BE2C (cell line): ENCODE data around the gene INSRR.

Experiments used
- DNase-seq: peaks from one replicate; pipeline ENCODE4 v3.0.0-alpha.2; 2020
- H3K27me3 ChIP-seq: fragments of 250-450 bp; sonication (Bioruptor Pico); 2 replicates; pipeline ENCODE4 v1.5.1; 2020; ENCODE audit warnings: mild to moderate bottlenecking
- H3K36me3 ChIP-seq: fragments of 250-450 bp; sonication (Bioruptor Pico); 2 replicates; pipeline ENCODE4 v1.5.1; 2020; ENCODE audit warnings: mild to moderate bottlenecking
- H3K4me1 ChIP-seq: fragments of 250-450 bp; sonication (Bioruptor Pico); 2 replicates; pipeline ENCODE4 v1.5.1; 2020
- H3K4me3 ChIP-seq: 2 replicates; pipeline ENCODE4 v1.5.1; 2011; ENCODE audit warnings: low read depth, low read length
- H3K9me3 ChIP-seq: fragments of 250-450 bp; sonication (Bioruptor Pico); 2 replicates; pipeline ENCODE4 v1.5.1; 2020
- CTCF ChIP-seq: IDR thresholded peaks from 2 replicates; pipeline ENCODE4 v1.5.1; 2012; ENCODE audit warnings: mild to moderate bottlenecking, low read depth, low read length

Gene INSRR

GRCh38 chr1:156874572-156875340 is 15.8 kb upstream of the INSRR start:
- H3K36me3 ChIP-seq: peaks cover 6% of the 10 kb centered on the region
- peak overlapping the region; percentile 31 for H3K4me3 ChIP-seq
- no peak for TF ChIP-seq CTCF
- DNase-seq: peak; percentile 67
- no peaks in the 10 kb centered on the region for H3K27me3 ChIP-seq
- H3K4me1 ChIP-seq: peaks cover 25% of the 10 kb centered on the region
- no peaks in the 10 kb centered on the region for H3K9me3 ChIP-seq

GRCh38 chr1:156874142-156874541 is 15.2 kb upstream of the INSRR start:
- Histone ChIP-seq H3K9me3 (no peaks in the 10 kb centered on the region), H3K27me3 (no peaks in the 10 kb centered on the region), H3K4me3 (no peak overlapping the region), H3K36me3 (peaks cover 6% of the 10 kb centered on the region), H3K4me1 (peaks cover 25% of the 10 kb centered on the region)
- TF ChIP-seq CTCF: no peak
- DNase-seq: no peak

GRCh38 chr1:156873659-156874058 is 14.7 kb upstream of the INSRR start:
- Histone ChIP-seq H3K27me3 (no peaks in the 10 kb centered on the region), H3K4me1 (peaks cover 25% of the 10 kb centered on the region)
- DNase-seq: no peak

GRCh38 chr1:156869455-156869854 is 10.5 kb upstream of the INSRR start:
- Histone ChIP-seq H3K4me1 (peaks cover 4% of the 10 kb centered on the region), H3K27me3 (no peaks in the 10 kb centered on the region), H3K4me3 (no peak overlapping the region), H3K9me3 (no peaks in the 10 kb centered on the region), H3K36me3 (no peaks in the 10 kb centered on the region)
- DNase-seq: no peak
- TF ChIP-seq CTCF: no peak

More at GRCh38 chr1:156873659-156874058, 14.7 kb upstream of the INSRR start:
- peaks cover 6% of the 10 kb centered on the region for H3K36me3 ChIP-seq
- TF ChIP-seq CTCF: no peak
- no peak overlapping the region for H3K4me3 ChIP-seq
- no peaks in the 10 kb centered on the region for H3K9me3 ChIP-seq

- TF ChIP-seq CTCF: no peak
- H3K4me1 ChIP-seq: peaks cover 6% of the 10 kb centered on the region
- no peaks in the 10 kb centered on the region for H3K27me3 ChIP-seq
- no peaks in the 10 kb centered on the region for H3K36me3 ChIP-seq
- DNase-seq: no peak
- H3K4me3 ChIP-seq: no peak overlapping the region
- H3K9me3 ChIP-seq: no peaks in the 10 kb centered on the region
Observed at GRCh38 chr1:156868341-156868740, 9.4 kb upstream of the INSRR start.

- H3K27me3 ChIP-seq: no peaks in the 10 kb centered on the region
- no peak for DNase-seq
- TF ChIP-seq CTCF: no peak
- H3K4me1 ChIP-seq: peaks cover 11% of the 10 kb centered on the region
- H3K9me3 ChIP-seq: no peaks in the 10 kb centered on the region
- no peak overlapping the region for H3K4me3 ChIP-seq
- no peaks in the 10 kb centered on the region for H3K36me3 ChIP-seq
Observed at GRCh38 chr1:156866249-156866909, 7.5 kb upstream of the INSRR start.
